Hepatocyte (in vitro differentiated cells): ENCODE data around the gene CCR7. TPM values are rescaled to one million over a fixed set of nuclear protein-coding genes. Genes with fewer than 3 reads are reported as not detected.

ENCODE experiments used
- DNase-seq: peaks from one replicate; pipeline ENCODE4 v3.0.0-alpha.2; 2016; ENCODE audit warnings: low spot score
- H2AFZ ChIP-seq: fragments of 200-600 bp; sonication (generic); 2 replicates; pipeline ENCODE4 v1.6.0; 2016; ENCODE audit warnings: antibody characterized with exemption, mild to moderate bottlenecking
- H3K27ac ChIP-seq: fragments of 200-600 bp; sonication (generic); 2 replicates; pipeline ENCODE4 v1.5.1; 2016; ENCODE audit warnings: mild to moderate bottlenecking
- H3K27me3 ChIP-seq: fragments of 200-600 bp; sonication (generic); 2 replicates; pipeline ENCODE4 v1.6.1; 2016
- H3K36me3 ChIP-seq: fragments of 200-600 bp; sonication (generic); replicated peaks from 2 replicates; pipeline ENCODE4 v1.5.1; 2016; ENCODE audit warnings: low read depth; ENCODE audit not compliant: insufficient read depth
- H3K4me1 ChIP-seq: fragments of 200-600 bp; sonication (generic); 2 replicates; pipeline ENCODE4 v1.5.1; 2016; ENCODE audit warnings: mild to moderate bottlenecking, moderate library complexity; ENCODE audit not compliant: insufficient read depth
- H3K4me2 ChIP-seq: fragments of 200-600 bp; sonication (generic); 2 replicates; pipeline ENCODE4 v1.6.0; 2016
- H3K4me3 ChIP-seq: fragments of 200-600 bp; sonication (generic); 2 replicates; pipeline ENCODE4 v1.5.1; 2016; ENCODE audit warnings: mild to moderate bottlenecking
- H3K79me2 ChIP-seq: fragments of 200-600 bp; sonication (generic); 2 replicates; pipeline ENCODE4 v1.6.0; 2017; ENCODE audit warnings: mild to moderate bottlenecking
- H3K9me2 ChIP-seq: fragments of 200-600 bp; sonication (generic); replicated peaks from 2 replicates; pipeline ENCODE4 v1.6.0; 2017; ENCODE audit warnings: mild to moderate bottlenecking; ENCODE audit not compliant: insufficient read depth
- H3K9me3 ChIP-seq: fragments of 200-600 bp; sonication (generic); 2 replicates; pipeline ENCODE4 v1.5.1; 2016; ENCODE audit warnings: low read depth, mild to moderate bottlenecking
- H4K20me1 ChIP-seq: fragments of 200-600 bp; sonication (generic); 2 replicates; pipeline ENCODE4 v1.6.0; 2016; ENCODE audit warnings: mild to moderate bottlenecking; ENCODE audit not compliant: insufficient read depth, poor library complexity, severe bottlenecking
- CTCF ChIP-seq: fragments of 200-600 bp; sonication (generic); IDR thresholded peaks from 2 replicates; pipeline ENCODE4 v1.5.1; 2016; ENCODE audit warnings: antibody characterized with exemption, mild to moderate bottlenecking; ENCODE audit not compliant: poor library complexity
- EZH2 ChIP-seq: fragments of 200-600 bp; sonication (generic); IDR thresholded peaks from 2 replicates; pipeline ENCODE4 v1.6.1; 2016; ENCODE audit warnings: antibody characterized with exemption, mild to moderate bottlenecking, borderline replicate concordance
- EZH2phosphoT487 ChIP-seq: fragments of 200-600 bp; sonication (generic); IDR thresholded peaks from one replicate; pipeline ENCODE4 v1.6.1; 2018; ENCODE audit warnings: antibody characterized with exemption, mild to moderate bottlenecking, low read depth, moderate library complexity; ENCODE audit not compliant: unreplicated experiment, severe bottlenecking
- WGBS: methylation state at CpG from one replicate; pipeline ENCODE4 v1.1.6; 2016; ENCODE audit warnings: low lambda C conversion rate; ENCODE audit errors: missing lambda C conversion rate; 5-methylcytosine and 5-hydroxymethylcytosine counted together
- polyA plus RNA-seq: library from polyadenylated mRNA; unstranded; fragments of >200 nt; fragmentation: Nextera tagmentation; extraction: Ambion mirVana; gene quantifications from 2 replicates; pipeline ENCODE4 v1.2.1, GENCODE V29; 2016
- total RNA-seq: library from RNA; depleted of rRNA; stranded (reverse); fragments of >200 nt; gene quantifications from 2 replicates; pipeline ENCODE4 v1.2.3, GENCODE V29; 2014

The CCR7 gene
- total and polyA plus RNA-seq, 2 experiments from 2014 or later = 2.8 to 4.1 TPM

- 81% methylated on average over 7 of the region's 7 CpGs for whole genome bisulfite sequencing
- Histone ChIP-seq H3K4me3 (no peak overlapping the region), H3K4me2 (no peak overlapping the region), H4K20me1 (no peaks in the 10 kb centered on the region), H3K4me1 (no peaks in the 10 kb centered on the region), H3K27me3 (no peaks in the 10 kb centered on the region), H2AFZ (no peak overlapping the region), H3K36me3 (no peaks in the 10 kb centered on the region), H3K9me3 (no peaks in the 10 kb centered on the region), H3K79me2 (no peaks in the 10 kb centered on the region), H3K9me2 (no peaks in the 10 kb centered on the region), H3K27ac (no peak overlapping the region)
- no peak for DNase-seq
- TF ChIP-seq CTCF (no peak), EZH2phosphoT487 (no peak), EZH2 (no peak)
These were observed 42.9 kb downstream of the CCR7 start for GRCh38 chr17:40522250-40522960.

- 86% methylated on average over 14 of the region's 14 CpGs for WGBS
- H3K9me3 ChIP-seq = no peaks in the 10 kb centered on the region
- no peaks in the 10 kb centered on the region for H3K27me3 ChIP-seq
- no peak for DNase-seq
- H3K4me3 ChIP-seq = no peak overlapping the region
- H3K4me2 ChIP-seq = no peak overlapping the region
- H3K4me1 ChIP-seq = no peaks in the 10 kb centered on the region
- H3K36me3 ChIP-seq = no peaks in the 10 kb centered on the region
- H3K9me2 ChIP-seq = no peaks in the 10 kb centered on the region
- TF ChIP-seq CTCF = no peak
- TF ChIP-seq EZH2 = no peak
- TF ChIP-seq EZH2phosphoT487 = no peak
- no peak overlapping the region for H2AFZ ChIP-seq
- H3K79me2 ChIP-seq = no peaks in the 10 kb centered on the region
- H3K27ac ChIP-seq = no peak overlapping the region
- H4K20me1 ChIP-seq = no peaks in the 10 kb centered on the region
These were observed 44.2 kb downstream of the CCR7 start for GRCh38 chr17:40520991-40521453.

GRCh38 chr17:40519089-40519775, 46.0 kb downstream of the CCR7 start:
- no peaks in the 10 kb centered on the region for H4K20me1 ChIP-seq
- H3K4me1 ChIP-seq = no peaks in the 10 kb centered on the region
- no peaks in the 10 kb centered on the region for H3K9me3 ChIP-seq
- DNase-seq = no peak
- no peaks in the 10 kb centered on the region for H3K27me3 ChIP-seq
- H3K79me2 ChIP-seq = no peaks in the 10 kb centered on the region
- TF ChIP-seq CTCF = no peak
- no peak for TF ChIP-seq EZH2phosphoT487
- no peak for TF ChIP-seq EZH2
- 86% methylated on average over 5 of the region's 5 CpGs for WGBS
- H2AFZ ChIP-seq = no peak overlapping the region
- H3K27ac ChIP-seq = no peak overlapping the region
- no peak overlapping the region for H3K4me3 ChIP-seq
- no peaks in the 10 kb centered on the region for H3K36me3 ChIP-seq
- no peaks in the 10 kb centered on the region for H3K9me2 ChIP-seq
- no peak overlapping the region for H3K4me2 ChIP-seq
